HG03139 (cell line): Measurements from ENCODE around the gene SLC49A4.

Experiments
- ATAC-seq: cut with Tn5 transposase; IDR thresholded peaks from one replicate; pipeline ENCODE4 v1.9.1; 2021; ENCODE audit not compliant: unreplicated experiment

Gene SLC49A4

GRCh38 chr3:122927726-122928125, 132.9 kb downstream of the SLC49A4 start:
- ATAC-seq: no peak

GRCh38 chr3:122928396-122929187, 133.7 kb downstream of the SLC49A4 start:
- ATAC-seq: no peak

- no peak for ATAC-seq
These were observed 134.6 kb downstream of the SLC49A4 start for GRCh38 chr3:122929188-122930062.

GRCh38 chr3:122930063-122930997, 135.5 kb downstream of the SLC49A4 start:
- ATAC-seq: no peak
